GM12878 (cell line): ENCODE data around the gene ZMIZ1. TPM values are rescaled to one million over a fixed set of nuclear protein-coding genes. Genes with fewer than 3 reads are reported as not detected.

Experiments
- CBX3 ChIP-seq: fragments of 200-600 bp; sonication (generic); IDR thresholded peaks from 2 replicates; pipeline ENCODE4 v1.6.1; 2016; ENCODE audit warnings: low read depth, borderline replicate concordance
- CEBPB ChIP-seq, 2 experiments: fragments of 150-350 bp in 1 of 2; IDR thresholded peaks; 2 replicates each; pipeline ENCODE4 v1.6.1; 2012 to 2014; ENCODE audit warnings: low read depth in 2 of 2, low read length in 2 of 2, borderline replicate concordance in 1 of 2, inconsistent platforms in 1 of 2
- CEBPZ ChIP-seq: fragments of 150-350 bp; IDR thresholded peaks from 2 replicates; pipeline ENCODE4 v1.6.1; 2016; ENCODE audit warnings: low read depth, low read length
- EED ChIP-seq: sonication (generic); IDR thresholded peaks from 2 replicates; pipeline ENCODE4 v1.6.1; 2016; ENCODE audit warnings: antibody characterized with exemption, low read depth
- GABPA ChIP-seq: IDR thresholded peaks from 2 replicates; pipeline ENCODE4 v1.6.1; 2014; ENCODE audit warnings: antibody characterized with exemption, low read depth, mild to moderate bottlenecking, inconsistent platforms
- HDAC2 ChIP-seq: fragments of 200-600 bp; sonication (generic); IDR thresholded peaks from 2 replicates; pipeline ENCODE4 v1.6.1; 2017
- HDAC6 ChIP-seq: fragments of 200-600 bp; sonication (generic); IDR thresholded peaks from one replicate; pipeline ENCODE4 v1.8.0; 2017; ENCODE audit warnings: antibody characterized with exemption; ENCODE audit not compliant: unreplicated experiment
- KLF5 ChIP-seq: fragments of 450-650 bp; IDR thresholded peaks from 2 replicates; pipeline ENCODE4 v1.6.1; 2014; ENCODE audit warnings: mild to moderate bottlenecking; ENCODE audit not compliant: partially characterized antibody
- NR2C2 ChIP-seq: IDR thresholded peaks from 2 replicates; pipeline ENCODE4 v1.6.1; 2011; ENCODE audit warnings: borderline replicate concordance, low read depth; ENCODE audit not compliant: control insufficient read depth, insufficient read length
- POLR2AphosphoS5 ChIP-seq: IDR thresholded peaks from 2 replicates; pipeline ENCODE4 v1.6.1; 2011; ENCODE audit warnings: mild to moderate bottlenecking, low read length, inconsistent platforms
- RAD51 ChIP-seq: fragments of 450-650 bp; IDR thresholded peaks from 2 replicates; pipeline ENCODE4 v1.6.1; 2016; ENCODE audit warnings: moderate library complexity, mild to moderate bottlenecking, inconsistent platforms
- RB1 ChIP-seq: fragments of 450-650 bp; formaldehyde crosslinking; IDR thresholded peaks from 2 replicates; pipeline ENCODE4 v1.6.1; 2017; ENCODE audit warnings: mild to moderate bottlenecking, borderline replicate concordance
- SMAD5 ChIP-seq: IDR thresholded peaks from 2 replicates; pipeline ENCODE4 v1.6.1; 2016; ENCODE audit warnings: antibody characterized with exemption, low read depth
- SUZ12 ChIP-seq: fragments of 200-600 bp; sonication (generic); IDR thresholded peaks from one replicate; pipeline ENCODE4 v1.6.1; 2018; ENCODE audit warnings: antibody characterized with exemption, mild to moderate bottlenecking; ENCODE audit not compliant: unreplicated experiment
- TAF1 ChIP-seq: IDR thresholded peaks from 2 replicates; pipeline ENCODE4 v1.6.1; 2011; ENCODE audit warnings: mild to moderate bottlenecking, low read depth, low read length, borderline replicate concordance
- ZNF207 ChIP-seq: fragments of 450-650 bp; IDR thresholded peaks from 2 replicates; pipeline ENCODE4 v1.6.1; 2014; ENCODE audit warnings: antibody characterized with exemption, mild to moderate bottlenecking, borderline replicate concordance
- ZNF217 ChIP-seq: fragments of 450-650 bp; IDR thresholded peaks from 2 replicates; pipeline ENCODE4 v1.6.1; 2017; ENCODE audit warnings: antibody characterized with exemption, mild to moderate bottlenecking
- ZSCAN29 ChIP-seq: fragments of 450-650 bp; IDR thresholded peaks from 2 replicates; pipeline ENCODE4 v1.6.1; 2017; ENCODE audit warnings: mild to moderate bottlenecking, moderate library complexity
- polyA plus RNA-seq, 11 experiments: library from polyadenylated mRNA; depleted of rRNA in 4 of 11; unstranded in 6 of 11; stranded (reverse) in 5 of 11; fragments of >200 nt; fragmentation: Nextera tagmentation in 4 of 11; fragmentation: Illumina TruSeq in 1 of 11; extraction: Ambion mirVana in 4 of 11; extraction: Trizol in 1 of 11; gene quantifications; 1 replicate in 1 of 11; 2 replicates in 10 of 11; pipeline versions ENCODE4 v1.2.1 to v1.2.3, GENCODE V29; 2011 to 2016; ENCODE audit warnings: inconsistent platforms in 2 of 11, missing spikeins in 2 of 11, low read depth in 1 of 11
- total RNA-seq, 4 experiments: library from RNA; depleted of rRNA in 3 of 4; stranded (reverse); fragments of >200 nt in 3 of 4; fragmentation: Illumina TruSeq in 1 of 4; extraction: Trizol in 1 of 4; gene quantifications; 2 replicates each; pipeline versions ENCODE4 v1.2.1 to v1.2.3, GENCODE V29; 2013 to 2021
- TF ChIP-seq, protein P1 (sequence below): IDR thresholded peaks from 2 replicates; pipeline ENCODE4 v1.6.1; 2012; ENCODE audit warnings: low read depth, low read length, improper control_type of control experiment
- TF ChIP-seq, protein P2 (sequence below): fragments of 450-650 bp; formaldehyde crosslinking; IDR thresholded peaks from 2 replicates; pipeline ENCODE4 v1.4.0; 2020; ENCODE audit warnings: mild to moderate bottlenecking, moderate library complexity

The ZMIZ1 gene
- total and polyA plus RNA-seq, 10 of the 15 experiments (the other 5 are each of a cell fraction or from before 2014, with no cell fraction given) = 3.1 to 82.3 (median 14.9) TPM

DNA sequence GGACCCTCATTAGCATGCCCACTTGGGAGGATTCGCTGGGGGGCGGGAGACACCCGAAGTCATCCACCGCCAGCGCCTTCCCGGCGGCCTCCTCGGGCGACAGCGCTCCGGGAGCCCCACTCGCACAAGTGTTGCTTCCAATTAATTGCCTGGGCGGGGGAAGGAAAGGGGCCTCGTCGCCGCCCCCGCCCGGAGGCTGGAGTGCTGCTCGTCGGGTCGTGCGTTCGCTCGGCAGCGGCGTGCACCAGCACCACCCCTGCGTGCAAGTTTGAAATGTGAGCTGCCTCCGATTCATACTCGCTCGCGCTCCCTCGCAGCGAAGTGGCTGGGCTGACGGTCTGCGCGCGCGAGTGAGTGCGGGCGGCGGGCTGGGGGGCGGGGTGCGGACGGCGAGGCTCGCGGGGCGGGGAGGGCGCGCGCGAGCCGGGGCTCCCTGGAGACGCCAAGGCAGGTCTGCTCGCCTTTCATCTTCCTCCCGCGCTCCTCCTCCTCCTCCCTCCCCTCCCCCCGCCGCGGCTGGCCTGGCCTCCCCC, 173.9 kb downstream of the ZMIZ1 start (continued):
- TF ChIP-seq HDAC2 = no peak
- TF ChIP-seq RB1 = peak; percentile 59; the same call in 1 of the 2 replicates
- no peak for TF ChIP-seq CBX3
- TF ChIP-seq TAF1 = peak; percentile 65; the same call in 1 of the 2 replicates
- no peak for TF ChIP-seq RAD51
- no peak for TF ChIP-seq ZNF217
- no peak for TF ChIP-seq KLF5
- TF ChIP-seq, protein P1, sequence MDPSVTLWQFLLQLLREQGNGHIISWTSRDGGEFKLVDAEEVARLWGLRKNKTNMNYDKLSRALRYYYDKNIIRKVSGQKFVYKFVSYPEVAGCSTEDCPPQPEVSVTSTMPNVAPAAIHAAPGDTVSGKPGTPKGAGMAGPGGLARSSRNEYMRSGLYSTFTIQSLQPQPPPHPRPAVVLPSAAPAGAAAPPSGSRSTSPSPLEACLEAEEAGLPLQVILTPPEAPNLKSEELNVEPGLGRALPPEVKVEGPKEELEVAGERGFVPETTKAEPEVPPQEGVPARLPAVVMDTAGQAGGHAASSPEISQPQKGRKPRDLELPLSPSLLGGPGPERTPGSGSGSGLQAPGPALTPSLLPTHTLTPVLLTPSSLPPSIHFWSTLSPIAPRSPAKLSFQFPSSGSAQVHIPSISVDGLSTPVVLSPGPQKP = no peak
- TF ChIP-seq EED = no peak
- TF ChIP-seq NR2C2 = no peak
- peak; percentile 85 for TF ChIP-seq HDAC6
- no peak for TF ChIP-seq SUZ12
- no peak for TF ChIP-seq CEBPB (IDR thresholded peaks at IDR 0.05; ENCODE audit: borderline replicate concordance in 1 of 2, low read depth in 2 of 2, low read length in 2 of 2)
- TF ChIP-seq POLR2AphosphoS5 = peak; percentile 80
- no peak for TF ChIP-seq CEBPZ
- TF ChIP-seq, protein P2, sequence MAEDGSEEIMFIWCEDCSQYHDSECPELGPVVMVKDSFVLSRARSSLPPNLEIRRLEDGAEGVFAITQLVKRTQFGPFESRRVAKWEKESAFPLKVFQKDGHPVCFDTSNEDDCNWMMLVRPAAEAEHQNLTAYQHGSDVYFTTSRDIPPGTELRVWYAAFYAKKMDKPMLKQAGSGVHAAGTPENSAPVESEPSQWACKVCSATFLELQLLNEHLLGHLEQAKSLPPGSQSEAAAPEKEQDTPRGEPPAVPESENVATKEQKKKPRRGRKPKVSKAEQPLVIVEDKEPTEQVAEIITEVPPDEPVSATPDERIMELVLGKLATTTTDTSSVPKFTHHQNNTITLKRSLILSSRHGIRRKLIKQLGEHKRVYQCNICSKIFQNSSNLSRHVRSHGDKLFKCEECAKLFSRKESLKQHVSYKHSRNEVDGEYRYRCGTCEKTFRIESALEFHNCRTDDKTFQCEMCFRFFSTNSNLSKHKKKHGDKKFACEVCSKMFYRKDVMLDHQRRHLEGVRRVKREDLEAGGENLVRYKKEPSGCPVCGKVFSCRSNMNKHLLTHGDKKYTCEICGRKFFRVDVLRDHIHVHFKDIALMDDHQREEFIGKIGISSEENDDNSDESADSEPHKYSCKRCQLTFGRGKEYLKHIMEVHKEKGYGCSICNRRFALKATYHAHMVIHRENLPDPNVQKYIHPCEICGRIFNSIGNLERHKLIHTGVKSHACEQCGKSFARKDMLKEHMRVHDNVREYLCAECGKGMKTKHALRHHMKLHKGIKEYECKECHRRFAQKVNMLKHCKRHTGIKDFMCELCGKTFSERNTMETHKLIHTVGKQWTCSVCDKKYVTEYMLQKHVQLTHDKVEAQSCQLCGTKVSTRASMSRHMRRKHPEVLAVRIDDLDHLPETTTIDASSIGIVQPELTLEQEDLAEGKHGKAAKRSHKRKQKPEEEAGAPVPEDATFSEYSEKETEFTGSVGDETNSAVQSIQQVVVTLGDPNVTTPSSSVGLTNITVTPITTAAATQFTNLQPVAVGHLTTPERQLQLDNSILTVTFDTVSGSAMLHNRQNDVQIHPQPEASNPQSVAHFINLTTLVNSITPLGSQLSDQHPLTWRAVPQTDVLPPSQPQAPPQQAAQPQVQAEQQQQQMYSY (CRISPR knock-in tag) = no peak
- TF ChIP-seq ZSCAN29 = no peak
- TF ChIP-seq SMAD5 = peak; percentile 45; the same call in 1 of the 2 replicates
- no peak for TF ChIP-seq GABPA
- no peak for TF ChIP-seq ZNF207
